Cardiac muscle cell (in vitro differentiated cells and primary cell): ENCODE measurements around the gene RTL5. TPM values are rescaled to one million over a fixed set of nuclear protein-coding genes. Genes with fewer than 3 reads are reported as not detected.
A peak's percentile ranks its signal among the peaks of the same experiment; 100 is the strongest.

ENCODE experiments used
- DNase-seq, 2 donors: peaks; one replicate each; pipeline versions ENCODE4 v3.0.0 to v3.0.0-alpha.2; 2010 to 2017; ENCODE audit warnings: low read depth in 1 of 2, low spot score in 1 of 2
- H3K27ac ChIP-seq: fragments of 200-600 bp; sonication (generic); 2 replicates; pipeline ENCODE4 v1.5.1; 2016
- H3K27me3 ChIP-seq: fragments of 200-600 bp; sonication (generic); 2 replicates; pipeline ENCODE4 v1.6.0; 2016; ENCODE audit warnings: control low read depth
- H3K36me3 ChIP-seq: fragments of 200-600 bp; sonication (generic); 2 replicates; pipeline ENCODE4 v1.5.1; 2016; ENCODE audit warnings: control low read depth
- H3K4me1 ChIP-seq: fragments of 200-600 bp; sonication (generic); 2 replicates; pipeline ENCODE4 v1.8.1; 2017; ENCODE audit warnings: low read depth, mild to moderate bottlenecking, mixed run types
- H3K4me3 ChIP-seq: fragments of 200-600 bp; sonication (generic); 2 replicates; pipeline ENCODE4 v1.5.1; 2016; ENCODE audit warnings: mild to moderate bottlenecking
- H3K9me3 ChIP-seq: fragments of 200-600 bp; sonication (generic); 2 replicates; pipeline ENCODE4 v1.5.1; 2017; ENCODE audit warnings: low read depth, mild to moderate bottlenecking, control low read depth
- polyA plus RNA-seq: library from polyadenylated mRNA; unstranded; fragments of >200 nt; fragmentation: Nextera tagmentation; extraction: Ambion mirVana; gene quantifications from 2 replicates; pipeline ENCODE4 v1.2.1, GENCODE V29; 2016
- total RNA-seq: library from RNA; depleted of rRNA; stranded (reverse); fragments of >200 nt; gene quantifications from 2 replicates; pipeline ENCODE4 v1.2.3, GENCODE V29; 2016
- TF ChIP-seq, protein P1 (sequence below): IDR thresholded peaks from 2 replicates; pipeline ENCODE4 v1.5.1; 2012; ENCODE audit warnings: low read depth, mild to moderate bottlenecking, low read length

RTL5 gene
- total and polyA plus RNA-seq, 2 experiments from 2014 or later = 8.3 to 11.6 TPM

DNA sequence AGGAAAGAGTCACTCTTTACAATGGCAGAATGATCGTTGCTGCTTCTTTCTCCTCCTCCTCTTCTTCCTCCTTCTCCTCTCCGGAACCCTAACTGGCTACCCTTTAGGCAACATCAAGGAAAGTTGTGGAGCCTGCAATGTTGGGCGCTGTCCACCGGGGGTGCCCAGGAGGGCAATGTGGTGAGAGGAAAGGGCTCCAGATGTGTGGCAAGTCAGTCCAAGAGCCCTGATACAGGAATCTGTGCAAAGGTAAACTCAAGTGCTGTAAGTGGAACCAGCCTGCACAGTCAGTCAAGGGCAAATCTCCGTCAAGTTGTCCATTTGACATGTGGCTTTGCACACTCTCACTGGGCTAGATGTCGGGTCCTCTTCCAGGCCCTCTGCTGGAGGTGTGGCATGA lies 2.8 kb downstream of the RTL5 start:
- H3K9me3 ChIP-seq = no peaks in the 10 kb centered on the region
- peak; percentile 28 to 65 for DNase-seq
- no peak overlapping the region for H3K4me3 ChIP-seq
- no peaks in the 10 kb centered on the region for H3K27me3 ChIP-seq
- peaks cover 21% of the 10 kb centered on the region for H3K4me1 ChIP-seq
- TF ChIP-seq, protein P1, sequence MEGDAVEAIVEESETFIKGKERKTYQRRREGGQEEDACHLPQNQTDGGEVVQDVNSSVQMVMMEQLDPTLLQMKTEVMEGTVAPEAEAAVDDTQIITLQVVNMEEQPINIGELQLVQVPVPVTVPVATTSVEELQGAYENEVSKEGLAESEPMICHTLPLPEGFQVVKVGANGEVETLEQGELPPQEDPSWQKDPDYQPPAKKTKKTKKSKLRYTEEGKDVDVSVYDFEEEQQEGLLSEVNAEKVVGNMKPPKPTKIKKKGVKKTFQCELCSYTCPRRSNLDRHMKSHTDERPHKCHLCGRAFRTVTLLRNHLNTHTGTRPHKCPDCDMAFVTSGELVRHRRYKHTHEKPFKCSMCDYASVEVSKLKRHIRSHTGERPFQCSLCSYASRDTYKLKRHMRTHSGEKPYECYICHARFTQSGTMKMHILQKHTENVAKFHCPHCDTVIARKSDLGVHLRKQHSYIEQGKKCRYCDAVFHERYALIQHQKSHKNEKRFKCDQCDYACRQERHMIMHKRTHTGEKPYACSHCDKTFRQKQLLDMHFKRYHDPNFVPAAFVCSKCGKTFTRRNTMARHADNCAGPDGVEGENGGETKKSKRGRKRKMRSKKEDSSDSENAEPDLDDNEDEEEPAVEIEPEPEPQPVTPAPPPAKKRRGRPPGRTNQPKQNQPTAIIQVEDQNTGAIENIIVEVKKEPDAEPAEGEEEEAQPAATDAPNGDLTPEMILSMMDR = peak; percentile 38
- H3K36me3 ChIP-seq = no peaks in the 10 kb centered on the region
- H3K27ac ChIP-seq = no peak overlapping the region

DNA sequence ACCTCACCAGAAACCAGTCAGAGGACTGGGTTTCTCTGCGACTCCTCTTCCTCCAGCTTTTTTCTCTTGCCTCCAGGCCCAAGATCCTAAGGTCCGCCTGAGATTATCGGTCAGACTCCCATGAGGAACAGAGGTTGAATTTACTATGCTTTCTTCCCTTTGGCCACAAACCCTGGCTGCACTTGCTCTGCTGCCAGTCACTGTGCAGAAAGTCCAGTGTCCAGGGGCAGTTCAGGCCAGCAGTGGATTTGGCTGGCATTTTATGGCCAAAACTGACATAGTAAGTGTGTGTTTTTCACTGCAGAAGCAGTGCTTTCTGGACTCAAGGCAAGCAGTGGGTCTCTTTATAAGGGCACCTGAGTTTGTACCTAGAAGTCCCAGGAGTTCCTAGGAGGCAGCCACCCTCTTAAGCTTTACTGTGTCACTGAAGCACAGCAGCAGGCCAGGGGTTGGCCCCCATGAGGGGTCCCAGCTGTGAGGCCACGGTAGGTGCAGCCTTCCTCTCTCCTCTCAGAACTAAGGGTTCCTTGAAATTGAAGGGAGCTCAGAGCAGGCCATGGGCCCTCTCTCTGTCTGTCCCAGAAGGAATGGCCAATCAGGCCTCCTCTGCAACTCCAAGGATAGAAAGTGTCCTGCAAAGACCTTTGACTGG lies 3.4 kb downstream of the RTL5 start:
- Histone ChIP-seq H3K4me3 (no peak overlapping the region), H3K9me3 (no peaks in the 10 kb centered on the region), H3K4me1 (peaks cover 24% of the 10 kb centered on the region), H3K36me3 (no peaks in the 10 kb centered on the region), H3K27me3 (no peaks in the 10 kb centered on the region), H3K27ac (no peak overlapping the region)
- TF ChIP-seq, protein P1 = no peak
- DNase-seq = no peak

DNA sequence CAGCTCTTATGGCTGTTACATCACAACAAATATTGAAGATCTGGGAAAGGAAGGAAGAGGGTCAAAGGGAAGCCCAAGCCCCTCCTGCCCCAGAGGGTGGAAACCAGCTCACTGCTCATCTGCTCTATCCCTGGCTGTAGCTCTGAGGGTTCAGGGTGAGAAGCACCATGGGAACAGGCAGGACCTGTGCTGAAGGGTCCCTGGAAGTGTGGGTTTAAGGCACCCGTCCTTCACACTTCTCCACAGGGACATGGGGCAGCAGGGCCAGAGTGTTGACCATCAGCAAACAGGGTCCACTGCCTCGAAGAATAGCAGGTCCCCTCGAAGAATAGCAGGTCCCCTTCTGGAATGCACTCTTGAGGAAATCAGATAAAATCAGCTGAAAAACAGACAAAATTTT lies 4.4 kb downstream of the RTL5 start:
- TF ChIP-seq, protein P1 = no peak
- no peaks in the 10 kb centered on the region for H3K9me3 ChIP-seq
- peaks cover 30% of the 10 kb centered on the region for H3K4me1 ChIP-seq
- H3K4me3 ChIP-seq = no peak overlapping the region
- H3K27ac ChIP-seq = no peak overlapping the region
- no peaks in the 10 kb centered on the region for H3K27me3 ChIP-seq
- DNase-seq = no peak
- H3K36me3 ChIP-seq = no peaks in the 10 kb centered on the region

DNA sequence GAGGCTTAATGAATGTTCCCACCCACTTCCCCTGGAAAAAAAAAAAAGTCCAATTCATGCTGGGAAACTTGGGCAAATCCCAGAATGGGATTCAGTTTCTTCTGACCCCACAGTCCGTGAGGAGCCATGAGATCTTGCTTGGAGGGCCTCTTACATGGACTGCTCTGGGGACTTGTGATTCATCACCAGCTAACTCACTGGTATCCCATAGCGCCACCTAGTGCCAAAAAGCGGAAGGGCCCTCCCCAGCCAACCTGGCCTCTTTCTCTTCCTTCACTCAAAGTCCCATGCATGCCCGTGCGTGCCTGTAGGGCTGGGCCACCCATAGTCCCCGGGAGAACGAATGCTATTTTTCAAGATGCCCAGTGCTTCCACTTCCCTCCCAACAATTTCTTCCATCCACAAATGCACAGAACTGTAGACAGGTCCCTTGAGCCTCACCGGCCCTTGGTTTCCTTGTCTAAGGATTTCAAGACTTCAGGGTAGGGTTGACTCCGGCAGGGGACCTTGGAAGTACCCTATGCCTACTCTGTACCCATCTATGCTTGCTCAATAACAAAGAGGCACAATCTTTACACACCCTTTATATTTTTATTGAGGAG lies 5.1 kb downstream of the RTL5 start:
- TF ChIP-seq, protein P1 = peak; percentile 72
- Histone ChIP-seq H3K4me1 (peaks cover 30% of the 10 kb centered on the region), H3K36me3 (no peaks in the 10 kb centered on the region), H3K27ac (peak overlapping the region; percentile 85), H3K27me3 (no peaks in the 10 kb centered on the region), H3K4me3 (no peak overlapping the region), H3K9me3 (no peaks in the 10 kb centered on the region)
- peak; percentile 79 to 92 for DNase-seq

DNA sequence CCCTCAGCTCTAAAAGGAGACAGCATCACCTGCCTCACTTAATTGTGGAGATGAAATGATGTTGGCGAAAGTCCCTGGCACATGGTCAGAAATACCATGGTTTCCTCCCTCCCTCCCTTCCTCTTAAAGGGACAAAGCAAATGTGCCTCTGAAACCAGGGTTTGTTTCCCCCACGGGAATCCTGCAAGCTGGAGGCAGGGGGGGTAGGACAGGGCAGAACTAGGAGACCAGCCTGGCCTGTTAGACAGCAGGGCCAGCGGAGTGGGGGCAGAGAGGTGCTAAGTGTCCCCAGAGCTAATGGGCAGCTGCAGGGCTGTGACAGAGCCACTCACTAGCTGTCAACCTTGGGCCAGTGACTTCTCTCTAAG lies 5.7 kb downstream of the RTL5 start:
- Histone ChIP-seq H3K36me3 (no peaks in the 10 kb centered on the region), H3K4me3 (no peak overlapping the region), H3K4me1 (peaks cover 36% of the 10 kb centered on the region), H3K27me3 (no peaks in the 10 kb centered on the region), H3K9me3 (no peaks in the 10 kb centered on the region), H3K27ac (peak overlapping the region; percentile 85)
- TF ChIP-seq, protein P1 = no peak
- DNase-seq = peak in 1 of 2 donors; percentile 35
